ENCODE data around the gene DUSP12.
A peak's percentile ranks its signal among the peaks of the same experiment; 100 is the strongest.
"Not testable (repeated sequence)": the region's sequence is repeated elsewhere in the genome, so short reads cannot be mapped to it uniquely, and the experiment has no call there.

DUSP12 gene

DNA sequence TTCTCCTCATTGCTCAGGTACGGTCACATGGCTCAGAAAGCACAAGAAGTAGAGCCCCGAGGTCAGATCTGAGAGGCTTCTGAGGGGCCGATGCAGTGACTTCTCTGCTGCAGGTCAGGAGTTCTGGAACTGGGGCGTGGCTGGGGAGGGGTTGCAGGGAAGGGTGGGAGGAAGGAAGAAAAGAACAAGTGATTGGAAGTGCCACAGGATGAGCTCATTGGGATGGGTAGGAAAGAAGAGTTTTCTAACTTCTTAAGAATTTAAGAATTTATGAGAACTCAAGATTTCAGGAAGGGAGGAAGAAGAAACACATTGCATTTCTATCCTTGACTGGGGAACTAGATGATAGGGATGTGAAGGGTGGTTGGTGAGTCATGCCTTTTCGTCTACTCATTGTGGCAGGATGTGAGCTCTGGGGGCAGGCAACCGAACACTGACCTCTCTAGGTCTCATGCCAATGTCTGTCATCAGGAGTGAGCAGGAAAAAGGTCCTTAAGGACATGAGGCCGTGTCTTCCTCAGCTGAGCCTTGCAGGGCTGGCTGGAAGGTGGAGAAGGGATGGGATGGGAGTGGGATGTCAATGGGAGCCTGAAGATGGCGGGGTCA, 27.7 kb upstream of the DUSP12 start:
- no peak for TF ChIP-seq JUND (IDR thresholded peaks at IDR 0.05; ENCODE audit: low read depth)
- in situ Hi-C loops (cut with HindIII; ENCODE audit: low pct_unique_long_range_greater_than_20kb, low sequenced_read_pairs) = no loop called here

GRCh38 chr1:161722406-161722805, 27.2 kb upstream of the DUSP12 start:
- no peak for DNase-seq (ENCODE audit: low read depth in 1 of 2, low spot score in 1 of 2)
- TF ChIP-seq JUND (IDR thresholded peaks at IDR 0.05; ENCODE audit: low read depth) = no peak
- in situ Hi-C loops (cut with HindIII; ENCODE audit: low pct_unique_long_range_greater_than_20kb, low sequenced_read_pairs) = no loop called here

More for the DNA sequence above, 27.7 kb upstream of the DUSP12 start:
- no peak for DNase-seq (ENCODE audit: low read depth in 1 of 2, low spot score in 1 of 2)

- in situ Hi-C loops (cut with HindIII; ENCODE audit: low pct_unique_long_range_greater_than_20kb, low sequenced_read_pairs) = no loop called here
- DNase-seq (ENCODE audit: low read depth in 1 of 2, low spot score in 1 of 2) = peak; percentile 63 to 93
Observed at GRCh38 chr1:161723459-161724141, 26.0 kb upstream of the DUSP12 start.

GRCh38 chr1:161725258-161725907, 24.2 kb upstream of the DUSP12 start:
- DNase-seq (ENCODE audit: low read depth in 1 of 2, low spot score in 1 of 2); in situ Hi-C loops (cut with HindIII; ENCODE audit: low pct_unique_long_range_greater_than_20kb, low sequenced_read_pairs): not testable (repeated sequence)

More at GRCh38 chr1:161723459-161724141, 26.0 kb upstream of the DUSP12 start:
- TF ChIP-seq JUND (IDR thresholded peaks at IDR 0.05; ENCODE audit: low read depth) = no peak

DNA sequence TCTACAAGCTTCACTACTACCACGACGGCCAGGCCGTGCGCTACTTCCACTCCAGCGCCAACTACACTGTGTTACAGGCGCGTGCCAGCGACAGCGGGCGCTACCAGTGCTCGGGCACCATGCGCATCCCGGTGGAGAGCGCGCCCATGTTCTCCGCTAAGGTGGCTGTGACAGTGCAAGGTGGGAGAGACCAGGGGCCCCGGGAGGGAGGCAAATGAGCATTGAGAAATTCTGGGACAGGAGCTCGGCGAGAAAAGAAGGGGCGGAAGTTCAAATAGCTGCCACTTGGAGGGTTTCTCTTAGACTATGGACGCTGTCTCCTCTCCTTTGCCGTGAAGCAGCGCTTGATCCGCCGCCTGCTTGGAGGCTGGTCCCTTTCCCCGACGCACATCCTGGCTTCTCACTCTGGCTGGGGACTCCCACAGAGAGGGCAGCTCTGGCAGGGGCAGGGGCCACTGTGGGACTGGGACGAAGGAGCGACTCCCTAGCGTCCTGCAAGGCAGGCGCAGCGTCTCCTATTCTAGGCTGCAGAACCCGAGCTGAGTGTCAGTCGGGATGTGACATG, 23.6 kb upstream of the DUSP12 start:
- in situ Hi-C loops (cut with HindIII; ENCODE audit: low pct_unique_long_range_greater_than_20kb, low sequenced_read_pairs) = no loop called here
- DNase-seq (ENCODE audit: low read depth in 1 of 2, low spot score in 1 of 2) = peak; percentile 18 to 48
- no peak for TF ChIP-seq JUND (IDR thresholded peaks at IDR 0.05; ENCODE audit: low read depth)

GRCh38 chr1:161726473-161727255, 22.9 kb upstream of the DUSP12 start:
- DNase-seq (ENCODE audit: low read depth in 1 of 2, low spot score in 1 of 2) = peak; percentile 49 to 79
- in situ Hi-C loops (cut with HindIII; ENCODE audit: low pct_unique_long_range_greater_than_20kb, low sequenced_read_pairs) = no loop called here

DNA sequence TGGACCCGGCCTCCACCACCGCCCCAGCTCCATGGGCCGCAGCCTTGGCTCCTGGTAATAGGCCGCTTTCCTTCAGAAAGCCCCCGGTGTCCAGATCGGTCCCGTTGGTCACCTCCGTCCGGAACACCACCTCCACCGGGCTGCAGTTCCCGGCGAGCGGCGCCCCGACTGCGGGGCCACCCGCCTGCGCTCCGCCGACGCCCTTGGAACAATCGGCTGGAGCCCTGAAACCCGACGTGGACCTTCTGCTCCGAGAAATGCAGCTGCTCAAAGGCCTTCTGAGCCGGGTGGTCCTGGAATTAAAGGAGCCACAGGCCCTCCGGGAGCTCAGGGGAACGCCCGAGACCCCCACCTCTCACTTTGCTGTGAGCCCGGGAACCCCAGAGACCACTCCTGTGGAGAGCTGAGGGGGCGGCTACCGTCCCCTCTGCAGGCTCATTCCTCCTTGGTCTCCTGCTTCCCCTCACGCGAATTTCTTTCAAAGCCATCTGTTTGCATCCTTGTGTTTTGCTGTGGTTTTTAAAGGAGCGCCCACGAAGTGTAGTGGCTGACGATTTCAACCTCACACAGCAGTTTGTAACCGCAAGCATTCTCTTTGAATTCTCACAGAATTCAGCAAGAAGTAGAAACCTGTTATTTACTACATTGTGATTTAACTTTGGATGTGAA, 22.2 kb upstream of the DUSP12 start:
- DNase-seq (ENCODE audit: low read depth in 1 of 2, low spot score in 1 of 2) = no peak
- no peak for TF ChIP-seq JUND (IDR thresholded peaks at IDR 0.05; ENCODE audit: low read depth)

More at GRCh38 chr1:161726473-161727255, 22.9 kb upstream of the DUSP12 start:
- TF ChIP-seq JUND (IDR thresholded peaks at IDR 0.05; ENCODE audit: low read depth) = no peak

DNA sequence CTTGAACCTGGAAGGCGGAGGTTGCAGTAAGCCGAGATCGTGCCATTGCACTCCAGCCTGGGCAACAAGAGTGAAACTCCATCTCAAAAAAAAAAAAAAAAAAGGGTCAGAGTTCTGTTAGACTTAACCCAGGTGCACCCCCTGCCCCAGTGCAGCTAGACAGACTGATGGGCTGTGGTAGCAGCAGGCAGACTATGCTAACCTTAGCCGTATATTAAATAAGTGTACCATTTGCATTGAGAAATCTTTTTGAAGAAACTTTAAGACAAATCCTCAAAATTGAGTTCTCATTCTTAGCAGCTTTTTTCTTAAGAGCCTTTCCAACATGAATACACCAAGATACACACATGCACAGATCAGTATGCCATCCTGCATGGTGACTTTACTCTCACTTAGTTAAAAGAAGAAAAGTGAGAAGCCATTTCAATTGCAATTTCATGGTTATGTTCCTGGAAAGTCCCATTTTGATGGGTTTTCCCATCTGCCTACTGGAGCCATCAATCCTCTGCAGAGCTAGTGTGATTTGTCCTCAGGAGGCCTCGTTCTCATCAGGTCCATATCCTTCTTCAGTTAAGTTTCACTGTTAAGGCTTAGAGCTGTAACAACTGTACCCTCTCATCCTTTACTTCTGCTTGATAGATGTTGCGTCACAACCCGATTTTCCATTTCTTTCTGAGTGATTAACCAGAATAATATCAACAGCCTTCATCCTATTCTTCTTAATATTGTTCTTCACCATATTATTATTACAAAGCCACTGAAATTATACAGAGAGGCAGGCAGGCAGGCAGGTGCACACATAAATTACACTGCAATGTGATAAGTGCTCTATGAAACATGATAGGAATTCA, 21.0 kb upstream of the DUSP12 start:
- no peak for TF ChIP-seq JUND (IDR thresholded peaks at IDR 0.05; ENCODE audit: low read depth)
- no peak for DNase-seq (ENCODE audit: low read depth in 1 of 2, low spot score in 1 of 2)
- in situ Hi-C loops (cut with HindIII; ENCODE audit: low pct_unique_long_range_greater_than_20kb, low sequenced_read_pairs) = no loop called here

More for the DNA sequence above, 22.2 kb upstream of the DUSP12 start:
- in situ Hi-C loops (cut with HindIII; ENCODE audit: low pct_unique_long_range_greater_than_20kb, low sequenced_read_pairs) = no loop called here

DNA sequence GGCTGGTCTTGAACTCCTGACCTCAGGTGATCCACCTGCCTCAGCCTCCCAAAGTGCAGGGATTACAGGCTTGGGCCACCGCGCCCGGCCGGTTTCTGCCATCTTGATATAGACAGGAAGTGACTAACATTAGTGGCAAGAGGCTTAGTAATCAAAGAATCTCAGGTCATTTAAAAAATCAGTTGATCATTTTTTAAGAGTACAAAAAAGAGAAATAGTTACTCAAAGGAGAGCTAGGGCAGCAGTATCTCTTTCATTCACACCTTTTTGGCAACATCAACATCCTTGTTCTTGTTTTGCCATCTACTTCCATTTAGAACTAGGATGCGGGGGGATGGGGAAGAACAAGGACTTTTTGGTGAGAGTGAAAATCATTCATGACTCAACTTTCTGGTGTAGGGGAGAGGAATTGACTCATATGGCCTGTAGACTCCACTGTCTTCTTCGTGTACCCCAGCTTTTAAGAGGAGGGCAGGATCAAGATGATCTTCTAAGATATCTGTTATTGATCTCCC, 19.5 kb upstream of the DUSP12 start:
- no peak for DNase-seq (ENCODE audit: low read depth in 1 of 2, low spot score in 1 of 2)

DNA sequence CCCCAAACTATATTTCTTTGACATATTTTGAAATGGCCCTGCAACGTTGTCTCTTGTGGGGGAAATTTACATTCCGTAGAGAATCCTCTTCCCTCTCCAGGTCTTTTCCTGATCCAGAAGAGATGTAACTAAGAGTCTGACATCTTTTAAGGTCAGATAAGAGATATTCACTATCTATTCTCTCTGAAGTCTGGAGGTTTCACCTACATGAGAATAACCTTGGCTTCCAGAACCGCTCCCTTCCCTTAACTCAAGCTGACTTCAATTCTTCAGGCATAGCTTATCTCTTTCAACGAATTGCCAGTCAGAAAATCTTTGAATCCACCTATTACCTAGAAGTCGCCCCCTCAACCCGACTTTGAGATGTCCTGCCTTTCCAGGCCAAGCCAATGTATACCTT, 18.3 kb upstream of the DUSP12 start:
- TF ChIP-seq JUND (IDR thresholded peaks at IDR 0.05; ENCODE audit: low read depth) = no peak
- DNase-seq (ENCODE audit: low read depth in 1 of 2, low spot score in 1 of 2) = no peak
- in situ Hi-C loops (cut with HindIII; ENCODE audit: low pct_unique_long_range_greater_than_20kb, low sequenced_read_pairs) = no loop called here

More for the DNA sequence above, 19.5 kb upstream of the DUSP12 start:
- TF ChIP-seq JUND (IDR thresholded peaks at IDR 0.05; ENCODE audit: low read depth) = no peak
- in situ Hi-C loops (cut with HindIII; ENCODE audit: low pct_unique_long_range_greater_than_20kb, low sequenced_read_pairs) = no loop called here

Data from T47D (cell line).